MM.1S (cell line): ENCODE results near the gene EFCAB6.

Experiments used
- DNase-seq: peaks from one replicate; pipeline ENCODE4 v3.0.0-alpha.2; 2015
- H2AFZ ChIP-seq: fragments of 300-600 bp; sonication (generic); 2 replicates; pipeline ENCODE4 v1.6.0; 2016; ENCODE audit warnings: antibody characterized with exemption, low read length
- H3F3A ChIP-seq: fragments of 300-600 bp; sonication (generic); 2 replicates; pipeline ENCODE4 v1.6.1; 2016; ENCODE audit warnings: mild to moderate bottlenecking, antibody characterized with exemption, low read length, moderate library complexity, mixed read lengths; ENCODE audit not compliant: insufficient read depth
- H3K27ac ChIP-seq: fragments of 300-600 bp; sonication (generic); 2 replicates; pipeline ENCODE4 v1.5.1; 2016; ENCODE audit warnings: mild to moderate bottlenecking, low read length
- H3K27me3 ChIP-seq: fragments of 300-600 bp; sonication (generic); replicated peaks from 2 replicates; pipeline ENCODE4 v1.6.0; 2016; ENCODE audit warnings: low read length; ENCODE audit not compliant: insufficient read depth
- H3K36me3 ChIP-seq: fragments of 300-600 bp; sonication (generic); replicated peaks from 2 replicates; pipeline ENCODE4 v1.6.1; 2016; ENCODE audit warnings: mild to moderate bottlenecking, low read length, mixed read lengths; ENCODE audit not compliant: insufficient read depth
- H3K4me1 ChIP-seq: fragments of 300-600 bp; sonication (generic); 2 replicates; pipeline ENCODE4 v1.6.1; 2016; ENCODE audit warnings: low read length, mixed read lengths
- H3K4me2 ChIP-seq: fragments of 300-600 bp; sonication (generic); 2 replicates; pipeline ENCODE4 v1.6.0; 2016; ENCODE audit warnings: low read depth, low read length
- H3K4me3 ChIP-seq: fragments of 300-600 bp; sonication (generic); 2 replicates; pipeline ENCODE4 v1.5.1; 2016; ENCODE audit warnings: low read length, mixed read lengths
- H3K79me2 ChIP-seq: fragments of 300-600 bp; sonication (generic); 2 replicates; pipeline ENCODE4 v1.6.1; 2016; ENCODE audit warnings: mixed run types, low read length, mixed read lengths
- H3K9ac ChIP-seq: fragments of 300-600 bp; sonication (generic); 2 replicates; pipeline ENCODE4 v1.6.1; 2016; ENCODE audit warnings: low read length, mixed read lengths
- H3K9me2 ChIP-seq: fragments of 300-600 bp; sonication (generic); replicated peaks from 2 replicates; pipeline ENCODE4 v1.6.1; 2016; ENCODE audit warnings: mild to moderate bottlenecking, low read length, mixed read lengths; ENCODE audit not compliant: insufficient read depth
- H3K9me3 ChIP-seq: fragments of 300-600 bp; sonication (generic); replicated peaks from 2 replicates; pipeline ENCODE4 v1.6.1; 2016; ENCODE audit warnings: mild to moderate bottlenecking, low read length, mixed read lengths; ENCODE audit not compliant: insufficient read depth
- H4K20me1 ChIP-seq: fragments of 300-600 bp; sonication (generic); 2 replicates; pipeline ENCODE4 v1.6.1; 2016; ENCODE audit warnings: mild to moderate bottlenecking, low read length, moderate library complexity, mixed read lengths; ENCODE audit not compliant: insufficient read depth
- EZH2 ChIP-seq: fragments of 300-600 bp; sonication (generic); optimal IDR thresholded peaks from 2 replicates; pipeline ENCODE3; 2017; ENCODE audit warnings: low read depth, mild to moderate bottlenecking, antibody characterized with exemption, low read length, mixed read lengths
- EZH2phosphoT487 ChIP-seq: fragments of 300-600 bp; sonication (generic); IDR thresholded peaks from 2 replicates; pipeline ENCODE4 v1.6.1; 2018; ENCODE audit warnings: antibody characterized with exemption, low read length
- TF ChIP-seq, protein P1 (sequence below): fragments of 300-600 bp; sonication (generic); IDR thresholded peaks from 2 replicates; pipeline ENCODE4 v1.5.1; 2016; ENCODE audit warnings: antibody characterized with exemption, low read length, mixed read lengths

Gene EFCAB6

DNA sequence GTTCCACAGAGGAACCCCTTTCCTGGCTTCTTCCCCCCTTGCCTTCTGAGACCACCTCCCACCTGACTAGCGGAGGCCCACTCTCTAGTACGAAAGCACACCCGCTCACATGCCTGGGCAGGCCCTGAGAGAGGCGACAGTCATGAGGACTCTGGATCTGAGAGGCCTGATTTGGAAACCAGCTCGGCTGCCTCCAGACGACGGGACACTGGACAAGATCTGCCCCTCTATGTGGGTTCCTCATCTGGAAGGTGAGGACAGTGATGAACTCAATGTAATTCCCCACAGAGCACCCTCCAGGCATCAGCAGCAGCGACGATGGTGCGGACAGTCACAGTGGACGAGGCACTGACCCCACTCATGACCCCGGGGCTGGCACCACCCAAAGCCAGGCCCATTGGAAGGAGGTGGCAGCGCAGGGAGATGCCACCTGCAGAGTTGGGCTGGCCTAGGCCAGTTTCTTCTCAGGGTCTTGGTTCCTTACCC is 42.7 kb upstream of the EFCAB6 start:
- no peak overlapping the region for H3K27ac ChIP-seq
- no peaks in the 10 kb centered on the region for H3K9me2 ChIP-seq
- H4K20me1 ChIP-seq = no peaks in the 10 kb centered on the region
- no peaks in the 10 kb centered on the region for H3K4me1 ChIP-seq
- TF ChIP-seq, protein P1, sequence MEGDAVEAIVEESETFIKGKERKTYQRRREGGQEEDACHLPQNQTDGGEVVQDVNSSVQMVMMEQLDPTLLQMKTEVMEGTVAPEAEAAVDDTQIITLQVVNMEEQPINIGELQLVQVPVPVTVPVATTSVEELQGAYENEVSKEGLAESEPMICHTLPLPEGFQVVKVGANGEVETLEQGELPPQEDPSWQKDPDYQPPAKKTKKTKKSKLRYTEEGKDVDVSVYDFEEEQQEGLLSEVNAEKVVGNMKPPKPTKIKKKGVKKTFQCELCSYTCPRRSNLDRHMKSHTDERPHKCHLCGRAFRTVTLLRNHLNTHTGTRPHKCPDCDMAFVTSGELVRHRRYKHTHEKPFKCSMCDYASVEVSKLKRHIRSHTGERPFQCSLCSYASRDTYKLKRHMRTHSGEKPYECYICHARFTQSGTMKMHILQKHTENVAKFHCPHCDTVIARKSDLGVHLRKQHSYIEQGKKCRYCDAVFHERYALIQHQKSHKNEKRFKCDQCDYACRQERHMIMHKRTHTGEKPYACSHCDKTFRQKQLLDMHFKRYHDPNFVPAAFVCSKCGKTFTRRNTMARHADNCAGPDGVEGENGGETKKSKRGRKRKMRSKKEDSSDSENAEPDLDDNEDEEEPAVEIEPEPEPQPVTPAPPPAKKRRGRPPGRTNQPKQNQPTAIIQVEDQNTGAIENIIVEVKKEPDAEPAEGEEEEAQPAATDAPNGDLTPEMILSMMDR = no peak
- TF ChIP-seq EZH2phosphoT487 (no peak), EZH2 (no peak)
- H2AFZ ChIP-seq = no peak overlapping the region
- H3F3A ChIP-seq = no peaks in the 10 kb centered on the region
- no peak for DNase-seq
- no peak overlapping the region for H3K4me3 ChIP-seq
- H3K9me3 ChIP-seq = no peaks in the 10 kb centered on the region
- H3K36me3 ChIP-seq = no peaks in the 10 kb centered on the region
- peaks cover 94% of the 10 kb centered on the region for H3K27me3 ChIP-seq
- H3K4me2 ChIP-seq = no peak overlapping the region
- no peaks in the 10 kb centered on the region for H3K79me2 ChIP-seq
- no peak overlapping the region for H3K9ac ChIP-seq

DNA sequence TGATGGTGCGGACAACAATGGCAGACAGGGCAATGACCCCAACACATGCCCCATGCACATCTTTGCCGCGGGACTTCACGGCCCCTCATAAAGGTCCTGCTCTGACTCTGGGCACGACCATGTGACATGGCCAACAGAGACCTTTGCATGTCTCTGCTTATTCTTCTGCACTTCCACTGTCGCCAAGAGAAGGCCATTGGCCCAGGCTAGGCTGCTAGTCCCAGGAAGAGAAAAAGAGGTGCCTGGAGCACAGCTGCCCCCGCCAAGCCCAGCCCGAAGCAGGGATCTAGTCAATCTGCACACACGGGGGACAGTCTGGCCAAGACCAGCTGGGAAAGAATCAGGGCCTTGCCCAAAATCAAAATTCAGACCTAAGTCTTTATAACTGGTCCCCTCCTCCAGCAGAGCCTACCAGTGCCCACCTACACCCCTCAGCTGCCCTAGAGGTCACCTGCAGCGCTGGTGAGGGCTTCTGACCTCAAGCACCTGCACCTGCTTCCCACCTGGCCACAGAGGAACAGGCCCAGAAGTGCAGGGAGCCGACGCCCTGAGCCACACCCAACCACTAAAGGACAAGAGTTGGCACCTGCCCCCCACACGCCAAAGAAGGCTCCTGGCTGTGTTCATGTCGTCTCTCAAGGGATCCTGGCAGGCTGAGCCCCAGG is 42.1 kb upstream of the EFCAB6 start:
- Histone ChIP-seq H4K20me1 (no peaks in the 10 kb centered on the region), H3K79me2 (no peaks in the 10 kb centered on the region), H3K4me2 (no peak overlapping the region), H3K36me3 (no peaks in the 10 kb centered on the region), H3K4me3 (no peak overlapping the region), H3F3A (no peaks in the 10 kb centered on the region), H3K9me2 (no peaks in the 10 kb centered on the region), H3K27me3 (peaks cover 94% of the 10 kb centered on the region), H3K27ac (no peak overlapping the region), H3K9me3 (no peaks in the 10 kb centered on the region), H3K4me1 (no peaks in the 10 kb centered on the region), H2AFZ (no peak overlapping the region), H3K9ac (no peak overlapping the region)
- TF ChIP-seq, protein P1 = no peak
- no peak for TF ChIP-seq EZH2phosphoT487
- TF ChIP-seq EZH2 = no peak
- DNase-seq = no peak

DNA sequence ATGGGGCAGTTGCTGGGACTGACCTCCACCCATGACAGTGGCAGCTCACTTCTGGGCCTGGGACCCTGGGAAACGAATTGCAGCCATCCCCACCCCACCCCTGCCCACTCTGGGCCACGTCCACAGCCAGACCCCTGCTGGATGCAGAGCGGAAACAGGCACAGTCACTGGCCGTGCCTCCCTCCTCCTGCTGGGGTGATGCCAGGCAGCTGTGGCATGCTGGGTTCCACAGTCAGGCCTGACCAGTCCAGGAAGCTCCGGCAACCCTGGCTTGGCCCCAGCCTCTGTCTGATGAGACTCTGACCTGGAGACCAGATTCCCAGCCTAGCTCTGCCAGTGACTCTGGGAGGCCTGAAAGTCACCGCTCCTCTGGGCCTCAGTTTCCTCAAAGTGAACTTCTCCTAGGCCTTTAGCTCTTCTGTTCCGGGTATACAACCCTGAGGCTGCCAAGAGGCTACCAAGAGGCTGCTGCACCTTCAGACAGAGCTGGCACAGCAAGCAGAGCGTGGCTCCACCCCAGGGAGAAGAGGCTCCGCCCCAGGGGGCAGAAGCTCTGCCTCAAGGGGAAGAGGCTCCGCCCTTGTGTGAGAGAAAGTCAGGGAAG is 41.3 kb upstream of the EFCAB6 start:
- no peaks in the 10 kb centered on the region for H3F3A ChIP-seq
- H3K9me2 ChIP-seq = no peaks in the 10 kb centered on the region
- H2AFZ ChIP-seq = no peak overlapping the region
- no peak for DNase-seq
- no peak overlapping the region for H3K4me3 ChIP-seq
- no peaks in the 10 kb centered on the region for H3K36me3 ChIP-seq
- H4K20me1 ChIP-seq = no peaks in the 10 kb centered on the region
- H3K4me1 ChIP-seq = no peaks in the 10 kb centered on the region
- TF ChIP-seq EZH2 (no peak), EZH2phosphoT487 (no peak)
- TF ChIP-seq, protein P1 = no peak
- H3K27me3 ChIP-seq = peaks cover 93% of the 10 kb centered on the region
- H3K27ac ChIP-seq = no peak overlapping the region
- H3K9me3 ChIP-seq = no peaks in the 10 kb centered on the region
- H3K79me2 ChIP-seq = no peaks in the 10 kb centered on the region
- H3K9ac ChIP-seq = no peak overlapping the region
- H3K4me2 ChIP-seq = no peak overlapping the region
